Thyroid gland (tissue), 4 donors: Measurements from ENCODE around the gene OR5AU1. TPM values are rescaled to one million over a fixed set of nuclear protein-coding genes. Genes with fewer than 3 reads are reported as not detected.
A peak's percentile ranks its signal among the peaks of the same experiment; 100 is the strongest.

Experiments used
- DNase-seq, 2 donors: peaks; one replicate each; pipeline ENCODE4 v3.0.0-alpha.2; 2019
- H3K27ac ChIP-seq, 3 donors: fragments of 200-600 bp; sonication (generic); 1 replicate in 2 of 3; 2 replicates in 1 of 3; pipeline ENCODE4 v1.5.1; 2016 to 2019; ENCODE audit warnings: mild to moderate bottlenecking in 1 of 3, moderate library complexity in 1 of 3
- H3K27me3 ChIP-seq: fragments of 200-600 bp; sonication (generic); one replicate; pipeline ENCODE4 v1.5.1; 2019
- H3K36me3 ChIP-seq, 2 donors: fragments of 200-600 bp; sonication (generic); one replicate each; pipeline ENCODE4 v1.5.1; 2016 to 2019
- H3K4me1 ChIP-seq, 2 donors: fragments of 200-600 bp; sonication (generic); one replicate each; pipeline ENCODE4 v1.5.1; 2017 to 2019
- H3K4me3 ChIP-seq, 3 donors: fragments of 200-600 bp; sonication (generic); replicated peaks in 1 of 3; 1 replicate in 2 of 3; 2 replicates in 1 of 3; pipeline ENCODE4 v1.5.1; 2016; ENCODE audit warnings: mild to moderate bottlenecking in 1 of 3
- H3K9me3 ChIP-seq: fragments of 200-600 bp; sonication (generic); one replicate; pipeline ENCODE4 v1.5.1; 2017
- POLR2A ChIP-seq, 2 donors: fragments of 450-650 bp; IDR thresholded peaks; one replicate each; pipeline ENCODE4 v1.6.1; 2017; ENCODE audit warnings: antibody characterized with exemption in 2 of 2, mild to moderate bottlenecking in 2 of 2, moderate library complexity in 1 of 2
- WGBS, 2 donors: methylation state at CpG; one replicate each; pipeline ENCODE4 v1.1.5; 2017; 5-methylcytosine and 5-hydroxymethylcytosine counted together
- intact Hi-C: fragments of 100-400 bp; cut with DNase I; formaldehyde crosslinking; loops from one replicate; pipeline ENCODE4 v1.15.1; 2023
- small RNA-seq: library from RNA; depleted of rRNA; stranded (forward); fragments of <200 nt; gene quantifications from one replicate; pipeline ENCODE3, GENCODE V24; 2016
- total RNA-seq, 4 donors: library from RNA; depleted of rRNA; stranded (reverse); fragments of >200 nt; gene quantifications; one replicate each; pipeline ENCODE4 v1.2.3, GENCODE V29; 2016
- TF ChIP-seq, protein P1 (sequence below), 6 experiments: fragments of 200-600 bp in 3 of 6; fragments of 450-650 bp in 3 of 6; sonication (generic) in 3 of 6; IDR thresholded peaks; one replicate each; pipeline ENCODE4 v1.5.1; 2016 to 2019; ENCODE audit warnings: antibody characterized with exemption in 6 of 6, mild to moderate bottlenecking in 2 of 6, inconsistent platforms in 1 of 6, moderate library complexity in 1 of 6

The OR5AU1 gene
- total RNA-seq, 4 donors from 2014 or later, result not detected

DNA sequence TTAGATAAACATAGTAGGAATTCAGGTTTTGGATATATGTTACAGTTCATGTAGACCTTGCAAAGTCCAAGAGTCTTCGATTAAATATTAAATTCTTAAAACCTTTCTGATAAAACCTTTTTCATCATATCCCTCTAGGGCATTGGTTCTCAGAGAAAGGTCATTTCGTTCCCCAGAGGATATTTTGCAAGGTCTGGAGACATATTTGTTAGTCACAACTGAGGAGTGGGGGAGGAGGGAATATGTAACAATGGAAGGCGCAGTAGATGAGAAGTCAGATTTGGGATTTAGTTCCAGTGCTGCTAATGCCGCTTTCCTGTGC, 49.7 kb downstream of the OR5AU1 start:
- peaks cover 9 to 37% of the 10 kb centered on the region in 2 donors for H3K4me1 ChIP-seq
- WGBS, 2 donors, result 82 to 83% methylated on average over 4 of the region's 4 CpGs
- H3K27me3 ChIP-seq, result no peaks in the 10 kb centered on the region
- intact Hi-C loops, result no loop called here
- H3K4me3 ChIP-seq, result no peak overlapping the region
- TF ChIP-seq POLR2A (IDR thresholded peaks at IDR 0.05), result no peak
- TF ChIP-seq, protein P1, sequence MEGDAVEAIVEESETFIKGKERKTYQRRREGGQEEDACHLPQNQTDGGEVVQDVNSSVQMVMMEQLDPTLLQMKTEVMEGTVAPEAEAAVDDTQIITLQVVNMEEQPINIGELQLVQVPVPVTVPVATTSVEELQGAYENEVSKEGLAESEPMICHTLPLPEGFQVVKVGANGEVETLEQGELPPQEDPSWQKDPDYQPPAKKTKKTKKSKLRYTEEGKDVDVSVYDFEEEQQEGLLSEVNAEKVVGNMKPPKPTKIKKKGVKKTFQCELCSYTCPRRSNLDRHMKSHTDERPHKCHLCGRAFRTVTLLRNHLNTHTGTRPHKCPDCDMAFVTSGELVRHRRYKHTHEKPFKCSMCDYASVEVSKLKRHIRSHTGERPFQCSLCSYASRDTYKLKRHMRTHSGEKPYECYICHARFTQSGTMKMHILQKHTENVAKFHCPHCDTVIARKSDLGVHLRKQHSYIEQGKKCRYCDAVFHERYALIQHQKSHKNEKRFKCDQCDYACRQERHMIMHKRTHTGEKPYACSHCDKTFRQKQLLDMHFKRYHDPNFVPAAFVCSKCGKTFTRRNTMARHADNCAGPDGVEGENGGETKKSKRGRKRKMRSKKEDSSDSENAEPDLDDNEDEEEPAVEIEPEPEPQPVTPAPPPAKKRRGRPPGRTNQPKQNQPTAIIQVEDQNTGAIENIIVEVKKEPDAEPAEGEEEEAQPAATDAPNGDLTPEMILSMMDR (IDR thresholded peaks at IDR 0.05), result no peak
- no peaks in the 10 kb centered on the region for H3K9me3 ChIP-seq
- peak overlapping the region in 2 of 3 donors; percentile 62 to 95 for H3K27ac ChIP-seq
- no peaks in the 10 kb centered on the region for H3K36me3 ChIP-seq
- DNase-seq, result no peak

DNA sequence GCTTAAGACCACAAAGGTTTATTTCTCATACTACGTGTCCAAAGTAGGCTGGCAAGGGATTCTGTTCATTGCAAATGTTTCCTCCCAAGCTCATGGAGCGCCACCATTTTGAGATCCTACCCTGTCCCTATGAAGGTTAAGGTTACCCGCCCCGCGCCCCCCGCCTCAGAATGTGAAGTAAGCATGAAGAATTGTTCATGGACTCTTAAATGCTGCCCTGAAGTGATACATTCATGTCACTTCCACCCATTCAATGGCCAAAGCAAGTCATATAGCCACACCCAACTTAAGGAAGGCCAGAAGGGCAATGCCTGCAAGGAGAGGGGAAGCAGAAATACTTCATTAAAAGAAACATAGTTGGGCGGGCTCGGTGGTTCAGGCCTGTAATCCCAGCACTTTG, 50.8 kb downstream of the OR5AU1 start:
- intact Hi-C loops, result no loop called here

More for the DNA sequence above, 50.8 kb downstream of the OR5AU1 start:
- TF ChIP-seq, protein P1 (IDR thresholded peaks at IDR 0.05), result no peak
- no peak for TF ChIP-seq POLR2A (IDR thresholded peaks at IDR 0.05)
- peak overlapping the region in 2 of 3 donors; percentile 95 to 98 for H3K27ac ChIP-seq
- no peaks in the 10 kb centered on the region for H3K36me3 ChIP-seq
- no peak for DNase-seq
- H3K27me3 ChIP-seq, result no peaks in the 10 kb centered on the region
- no peaks in the 10 kb centered on the region for H3K9me3 ChIP-seq
- 85 to 87% methylated on average over 8 of the region's 8 CpGs for WGBS, 2 donors
- H3K4me1 ChIP-seq, result peaks cover 9 to 37% of the 10 kb centered on the region in 2 donors
- no peak overlapping the region for H3K4me3 ChIP-seq

Small RNA genes lying within 50 kb of the gene (small RNA-seq; reads per million reads assigned to genes)
- not detected for gene RNU6-252P

Other genes with a start within 250 kb of the OR5AU1 start
- gene RNASE2, start 200.6 kb downstream of the OR5AU1 start, total RNA-seq, result not detected
- 100 to 1,000 TPM in 2 of 4 donors, 10 to 100 TPM in 2; 82.8 to 164 (median 114) TPM for gene METTL17, start 166.1 kb downstream of the OR5AU1 start, total RNA-seq
- not detected for gene SLC39A2, start 156.8 kb downstream of the OR5AU1 start, total RNA-seq
- 100 to 1,000 TPM; 152 to 212 (median 183) TPM for gene NDRG2, start 131.0 kb downstream of the OR5AU1 start, total RNA-seq
- not detected for gene TPPP2, start 125.8 kb downstream of the OR5AU1 start, total RNA-seq
- gene RNASE13, start 121.3 kb downstream of the OR5AU1 start, total RNA-seq, result not detected
- not detected for gene RNASE7, start 113.7 kb downstream of the OR5AU1 start, total RNA-seq
- not detected for gene RNASE8, start 98.2 kb downstream of the OR5AU1 start, total RNA-seq
- gene ARHGEF40, start 85.8 kb downstream of the OR5AU1 start, total RNA-seq, result 10 to 100 TPM; 28.1 to 44.8 (median 43.4) TPM
- 10 to 100 TPM; 53.6 to 82.7 (median 67.3) TPM for gene ZNF219, start 57.4 kb downstream of the OR5AU1 start, total RNA-seq
- gene TMEM253, start 55.0 kb downstream of the OR5AU1 start, total RNA-seq, result 1 to 10 TPM in 2 of 4 donors, under 1 TPM in 1, not detected in 1; 0.81 to 3.1 (median 2.8) TPM
- 100 to 1,000 TPM; 380 to 454 (median 419) TPM for gene HNRNPC, start 113.4 kb upstream of the OR5AU1 start, total RNA-seq
- gene RPGRIP1, start 124.0 kb upstream of the OR5AU1 start, total RNA-seq, result not detected
- 10 to 100 TPM; 58.4 to 87.0 (median 69.9) TPM for gene SUPT16H, start 228.0 kb upstream of the OR5AU1 start, total RNA-seq